ENCODE results near the gene TRIO.

The TRIO gene

GRCh38 chr5:14330729-14331385, 187.7 kb downstream of the TRIO start:
- TF ChIP-seq SIN3A (IDR thresholded peaks at IDR 0.05; ENCODE audit: borderline replicate concordance, insufficient read depth, low read length) (no peak), TAF1 (IDR thresholded peaks at IDR 0.05; ENCODE audit: borderline replicate concordance, insufficient read depth, low read length) (no peak), POLR2AphosphoS5 (IDR thresholded peaks at IDR 0.05; ENCODE audit: low read depth, low read length) (no peak), FOXP2 (optimal IDR thresholded peaks at IDR 0.05; ENCODE audit: borderline replicate concordance, extremely low read depth, extremely low read length, insufficient read depth) (no peak), REST (IDR thresholded peaks at IDR 0.05; ENCODE audit: insufficient read depth in 1 of 2, low read depth in 2 of 2, low read length in 2 of 2) (no peak)

- TF ChIP-seq POLR2AphosphoS5 (IDR thresholded peaks at IDR 0.05; ENCODE audit: low read depth, low read length): no peak
- no peak for TF ChIP-seq REST (IDR thresholded peaks at IDR 0.05; ENCODE audit: insufficient read depth in 1 of 2, low read depth in 2 of 2, low read length in 2 of 2)
- TF ChIP-seq SIN3A (IDR thresholded peaks at IDR 0.05; ENCODE audit: borderline replicate concordance, insufficient read depth, low read length): no peak
- no peak for TF ChIP-seq FOXP2 (optimal IDR thresholded peaks at IDR 0.05; ENCODE audit: borderline replicate concordance, extremely low read depth, extremely low read length, insufficient read depth)
- TF ChIP-seq TAF1 (IDR thresholded peaks at IDR 0.05; ENCODE audit: borderline replicate concordance, insufficient read depth, low read length): no peak
These were observed 188.2 kb downstream of the TRIO start for GRCh38 chr5:14331386-14331781.

DNA sequence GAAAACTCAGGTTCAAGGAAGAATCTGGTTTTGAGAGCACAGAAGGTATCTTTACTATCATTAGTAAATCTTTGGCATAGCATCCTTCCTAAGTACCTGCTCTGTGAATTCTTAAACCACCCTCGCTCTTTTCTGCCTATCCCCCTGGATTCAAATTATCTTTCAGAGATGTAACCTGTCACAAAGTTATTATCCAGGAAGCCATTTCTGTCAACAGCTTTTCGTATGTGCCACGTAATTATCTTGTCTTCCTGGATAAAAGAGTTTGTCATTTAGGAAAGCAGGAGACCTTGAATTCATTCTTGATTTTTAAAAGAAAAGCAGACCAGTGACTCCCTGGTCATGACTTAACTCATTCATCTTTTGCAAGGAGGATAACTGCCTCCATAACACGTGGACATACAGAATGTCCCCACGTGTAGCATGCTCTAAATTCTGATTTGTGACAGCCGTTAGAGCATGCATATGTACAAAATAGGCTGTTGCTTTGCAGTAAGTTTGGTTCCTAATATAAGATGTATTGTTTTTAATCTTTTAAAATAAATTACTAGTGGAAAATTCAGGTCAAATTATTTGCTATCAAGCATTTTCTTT, 189.0 kb downstream of the TRIO start:
- TF ChIP-seq FOXP2 (optimal IDR thresholded peaks at IDR 0.05; ENCODE audit: borderline replicate concordance, extremely low read depth, extremely low read length, insufficient read depth): no peak
- TF ChIP-seq REST (IDR thresholded peaks at IDR 0.05; ENCODE audit: insufficient read depth in 1 of 2, low read depth in 2 of 2, low read length in 2 of 2): no peak
- TF ChIP-seq POLR2AphosphoS5 (IDR thresholded peaks at IDR 0.05; ENCODE audit: low read depth, low read length): no peak
- TF ChIP-seq SIN3A (IDR thresholded peaks at IDR 0.05; ENCODE audit: borderline replicate concordance, insufficient read depth, low read length): no peak
- TF ChIP-seq TAF1 (IDR thresholded peaks at IDR 0.05; ENCODE audit: borderline replicate concordance, insufficient read depth, low read length): no peak

DNA sequence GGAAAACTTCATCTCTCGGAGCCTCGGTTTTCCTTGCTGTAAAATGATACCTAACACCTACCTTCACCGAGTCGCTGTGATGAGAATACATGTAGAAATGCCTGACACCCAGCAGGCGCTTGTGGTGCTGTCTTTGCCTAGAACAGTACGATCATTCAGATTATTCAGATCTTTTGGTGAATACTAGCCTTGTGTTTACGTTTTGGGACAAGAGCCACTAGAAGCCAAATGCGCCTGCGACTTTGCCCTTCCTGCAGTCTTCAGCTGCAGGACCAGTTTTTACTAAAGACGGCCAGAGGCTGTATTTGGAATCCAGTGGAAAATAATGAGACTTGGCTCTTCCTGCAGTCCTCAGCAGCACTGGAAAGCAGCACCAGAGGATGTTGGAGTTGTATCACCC, 189.6 kb downstream of the TRIO start:
- no peak for TF ChIP-seq SIN3A (IDR thresholded peaks at IDR 0.05; ENCODE audit: borderline replicate concordance, insufficient read depth, low read length)
- TF ChIP-seq TAF1 (IDR thresholded peaks at IDR 0.05; ENCODE audit: borderline replicate concordance, insufficient read depth, low read length): no peak
- TF ChIP-seq FOXP2 (optimal IDR thresholded peaks at IDR 0.05; ENCODE audit: borderline replicate concordance, extremely low read depth, extremely low read length, insufficient read depth): no peak
- no peak for TF ChIP-seq REST (IDR thresholded peaks at IDR 0.05; ENCODE audit: insufficient read depth in 1 of 2, low read depth in 2 of 2, low read length in 2 of 2)
- no peak for TF ChIP-seq POLR2AphosphoS5 (IDR thresholded peaks at IDR 0.05; ENCODE audit: low read depth, low read length)

Measured in PFSK-1 (cell line).